ENCODE results near the gene DOCK1.

DOCK1 gene

GRCh38 chr10:127043301-127043700 lies 138.1 kb downstream of the DOCK1 start:
- DNase-seq = no peak

GRCh38 chr10:127044186-127044585 lies 139.0 kb downstream of the DOCK1 start:
- DNase-seq = no peak

DNA sequence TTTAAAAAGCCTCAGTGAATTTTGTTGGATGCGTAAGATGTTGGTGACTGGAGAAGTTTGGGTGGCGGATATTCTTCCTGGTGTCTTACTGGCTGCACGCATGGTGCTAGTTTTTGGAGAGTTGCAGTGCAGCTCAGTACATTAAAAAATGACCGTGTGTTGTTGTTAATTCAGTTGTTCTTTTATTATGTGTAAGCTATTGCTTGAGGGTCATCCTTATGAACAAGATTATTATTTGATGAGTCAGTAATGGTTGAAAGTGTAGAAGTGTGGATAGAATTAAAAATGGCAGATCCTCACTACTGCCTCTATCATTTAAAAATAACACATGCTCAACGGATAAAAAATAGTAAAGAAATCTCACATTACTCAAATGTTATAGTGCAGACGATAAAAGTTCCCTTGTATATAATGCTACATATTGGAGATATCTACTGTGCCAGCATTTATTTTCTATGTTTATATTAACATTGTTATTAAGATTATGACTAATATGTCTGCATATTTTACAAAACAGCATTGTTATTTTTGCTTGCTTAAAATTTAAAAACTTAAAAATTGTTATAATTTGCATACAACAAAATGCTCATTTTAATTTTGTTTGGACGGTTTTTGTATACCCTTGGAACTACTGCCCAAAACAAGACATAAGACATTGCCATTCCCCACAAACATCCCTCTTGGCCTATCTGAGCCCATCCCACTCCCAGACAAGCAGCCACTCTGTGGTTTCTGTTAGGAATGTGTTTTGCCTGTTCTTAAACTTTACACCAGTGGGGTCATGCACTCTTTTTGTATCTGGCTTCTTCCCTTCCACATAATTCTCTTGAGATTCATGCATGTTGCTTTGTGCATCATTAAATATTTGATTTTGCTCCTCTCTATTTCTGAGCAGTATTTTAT lies 142.0 kb downstream of the DOCK1 start:
- DNase-seq = no peak

DNA sequence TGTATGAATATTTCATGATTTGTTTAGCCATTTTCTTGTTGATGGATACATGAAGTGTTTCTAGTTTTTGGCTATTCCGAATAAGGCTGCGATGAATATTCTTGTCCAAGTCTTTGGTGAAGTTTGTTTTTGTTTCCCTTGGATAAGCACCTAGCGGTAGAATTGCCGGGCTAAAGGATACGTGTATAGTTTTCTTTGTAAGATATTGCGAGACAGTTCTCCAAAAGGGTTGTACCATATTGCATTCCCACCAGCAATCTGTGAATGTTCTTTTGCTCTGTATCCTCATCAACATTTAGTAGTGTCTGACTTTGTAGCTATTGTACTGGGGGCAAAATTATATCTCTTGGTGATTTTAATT lies 142.6 kb downstream of the DOCK1 start:
- no peak for DNase-seq

- no peak for DNase-seq
These were observed 143.4 kb downstream of the DOCK1 start for GRCh38 chr10:127048630-127049029.

GRCh38 chr10:127052001-127052400 lies 146.8 kb downstream of the DOCK1 start:
- no peak for DNase-seq

DNA sequence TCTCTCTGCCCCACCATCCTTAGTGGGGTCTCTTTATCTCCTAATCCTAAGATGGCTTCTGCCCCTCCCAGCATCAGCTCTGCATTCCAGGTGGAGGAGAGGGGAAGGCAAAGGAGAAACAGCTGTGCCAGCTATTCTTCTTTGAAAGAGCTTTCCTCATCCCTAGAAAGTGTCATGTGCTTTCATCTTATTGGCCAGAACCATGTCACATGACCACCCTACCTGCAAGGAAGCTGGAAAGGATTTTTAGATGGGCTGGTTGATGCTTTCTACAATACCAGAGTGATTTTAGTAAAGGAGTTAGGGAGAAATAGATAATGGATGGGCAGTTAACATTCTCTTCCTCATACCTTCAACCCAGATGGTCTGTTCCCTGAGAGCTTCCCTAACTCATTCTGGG lies 150.0 kb downstream of the DOCK1 start:
- no peak for DNase-seq

DNA sequence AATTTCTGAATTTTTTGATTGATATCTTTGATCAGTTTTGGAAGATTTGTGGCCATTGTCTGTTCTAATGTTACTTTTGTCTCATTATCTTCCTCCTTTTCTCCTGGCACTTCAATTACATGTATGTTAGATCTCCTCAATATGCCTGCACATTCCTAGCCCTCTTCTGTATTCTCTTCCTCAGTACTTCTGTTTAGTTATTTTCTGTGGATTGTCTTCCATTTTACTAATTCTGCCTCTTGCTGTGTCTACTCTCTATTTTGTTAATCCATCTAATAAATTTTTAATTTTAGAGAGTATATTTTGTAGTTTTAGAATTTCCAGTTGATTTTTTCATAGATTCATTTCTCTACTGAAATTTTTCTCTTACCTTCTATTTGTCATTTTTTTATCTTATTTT lies 154.1 kb downstream of the DOCK1 start:
- no peak for DNase-seq

DNA sequence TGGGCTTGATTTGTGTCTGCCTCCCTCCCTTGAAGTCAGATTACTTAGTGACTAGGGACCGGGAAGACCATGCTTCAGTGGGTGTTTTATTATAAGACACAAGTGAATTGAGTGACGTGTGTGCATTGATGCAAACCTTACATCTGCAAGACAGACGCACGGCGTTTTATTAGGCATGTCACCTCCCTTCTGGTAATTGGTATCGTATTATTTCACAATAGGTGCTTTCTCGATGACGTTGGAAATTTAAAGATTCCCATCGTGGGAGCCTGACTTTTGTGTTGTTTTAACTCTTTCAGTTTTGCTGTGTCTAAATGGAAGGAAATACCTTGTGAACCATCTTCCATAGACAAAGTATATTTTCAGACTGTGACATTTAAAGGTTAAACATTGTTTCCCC lies 158.5 kb downstream of the DOCK1 start:
- no peak for DNase-seq

- DNase-seq = no peak
These were observed 159.2 kb downstream of the DOCK1 start for GRCh38 chr10:127064474-127064873.

- DNase-seq = no peak
These were observed 162.4 kb downstream of the DOCK1 start for GRCh38 chr10:127067542-127068194.

- DNase-seq = no peak
These were observed 163.3 kb downstream of the DOCK1 start for GRCh38 chr10:127068485-127068884.

DNA sequence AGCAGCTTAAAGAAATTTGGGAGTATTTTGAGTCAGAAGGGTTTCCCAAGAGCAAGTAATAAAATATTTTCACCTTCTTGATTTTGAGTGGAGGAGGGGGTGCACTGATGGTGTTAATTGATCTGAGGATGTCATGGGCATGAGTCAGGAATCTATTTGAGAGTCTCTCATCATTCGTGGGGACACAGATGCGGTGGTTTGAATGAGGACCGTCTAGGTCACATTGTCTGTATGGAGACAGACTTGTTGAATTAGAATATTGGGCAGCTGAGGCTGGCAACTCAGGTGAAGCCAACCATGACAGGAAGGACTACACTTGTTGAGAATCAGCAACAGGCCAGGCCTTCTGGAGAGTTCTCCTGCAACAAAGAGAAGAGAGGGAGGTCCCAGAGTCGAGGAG lies 164.2 kb downstream of the DOCK1 start:
- DNase-seq = no peak

GRCh38 chr10:127071126-127071525 lies 165.9 kb downstream of the DOCK1 start:
- no peak for DNase-seq

DNA sequence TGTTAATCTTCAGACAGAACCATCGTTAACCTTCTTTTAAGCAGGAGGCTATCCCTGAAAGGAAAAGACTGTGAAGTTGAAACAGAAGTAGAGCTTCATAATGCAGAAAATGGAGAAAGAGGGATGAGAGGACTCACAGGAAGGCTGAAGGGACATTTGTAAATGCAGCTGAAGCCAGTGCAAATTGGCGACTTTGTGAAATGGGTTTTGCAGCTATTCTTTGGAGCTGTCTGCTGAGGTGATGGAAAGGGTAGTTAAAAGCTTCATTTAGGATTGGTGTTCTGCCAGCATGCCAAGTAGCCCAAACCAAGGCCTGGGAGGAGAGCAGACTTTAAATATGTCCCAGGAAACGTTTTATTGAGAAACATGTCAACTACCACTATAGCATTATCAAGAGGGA lies 168.4 kb downstream of the DOCK1 start:
- DNase-seq = no peak

DNA sequence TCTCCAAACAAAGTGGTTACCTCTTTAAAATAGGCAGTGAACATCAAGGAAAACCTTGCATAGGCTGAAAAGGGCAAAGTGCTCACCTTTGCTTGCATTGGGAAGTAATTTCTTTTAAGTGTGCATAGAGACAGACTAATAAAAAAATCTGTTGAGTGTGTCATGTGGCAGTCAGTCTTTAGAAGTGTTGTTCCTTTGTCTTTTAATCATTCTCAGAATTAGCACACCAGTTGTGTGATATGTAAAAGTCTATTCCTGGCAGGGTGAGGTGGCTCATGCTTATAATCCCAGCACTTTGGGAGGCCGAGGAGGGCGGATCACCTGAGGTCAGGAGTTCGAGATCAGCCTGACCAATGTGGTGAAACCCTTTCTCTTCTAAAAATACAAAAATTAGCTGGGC lies 174.2 kb downstream of the DOCK1 start:
- DNase-seq = no peak

GRCh38 chr10:127080317-127080716 lies 175.1 kb downstream of the DOCK1 start:
- DNase-seq = no peak

DNA sequence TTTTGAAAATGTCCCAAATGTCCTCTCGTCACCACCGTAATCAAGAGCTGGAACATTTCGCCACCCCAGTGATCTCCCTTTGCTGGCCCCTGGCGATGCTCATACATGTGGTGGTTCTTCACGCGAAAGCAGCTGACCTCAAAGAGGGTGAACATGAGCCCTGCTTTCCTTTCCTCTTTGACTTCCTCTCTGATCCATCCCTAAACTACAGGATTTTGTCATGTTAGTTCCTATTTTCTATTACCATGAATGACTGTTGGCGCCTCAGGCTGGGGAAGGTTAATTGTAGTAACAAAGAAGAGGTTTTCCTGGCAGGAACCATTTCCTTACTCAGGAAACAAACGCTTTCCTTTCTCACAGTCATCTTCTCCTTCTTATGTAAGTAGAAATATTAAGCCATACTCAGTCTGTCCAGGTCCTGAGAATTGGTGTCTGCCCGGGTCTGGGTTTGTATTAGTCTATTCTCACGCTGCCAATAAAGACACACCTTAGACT lies 176.7 kb downstream of the DOCK1 start:
- DNase-seq = no peak

- no peak for DNase-seq
These were observed 177.4 kb downstream of the DOCK1 start for GRCh38 chr10:127082651-127083050.

DNA sequence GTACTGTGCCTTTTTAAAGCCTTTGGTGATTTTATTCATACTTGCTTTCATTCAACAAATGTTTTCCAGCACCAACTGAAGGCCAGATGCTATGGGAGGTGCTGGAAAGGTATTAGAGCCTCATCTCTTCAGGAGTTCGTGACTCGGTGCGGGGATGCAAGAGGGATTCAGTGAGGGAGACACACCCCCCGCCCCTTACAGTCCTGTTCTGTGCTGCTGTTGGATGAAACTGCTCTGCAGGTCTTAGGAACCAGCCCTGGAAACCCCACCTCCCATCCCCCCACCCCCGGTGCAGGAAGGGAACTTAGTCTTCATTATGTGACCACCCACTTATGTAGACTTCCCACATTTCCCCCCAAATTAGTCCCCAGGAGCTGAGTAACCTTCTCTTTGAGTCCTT lies 180.7 kb downstream of the DOCK1 start:
- no peak for DNase-seq

GRCh38 chr10:127088908-127089307 lies 183.7 kb downstream of the DOCK1 start:
- DNase-seq = no peak

- DNase-seq = no peak
These were observed 184.2 kb downstream of the DOCK1 start for GRCh38 chr10:127089446-127089845.

DNA sequence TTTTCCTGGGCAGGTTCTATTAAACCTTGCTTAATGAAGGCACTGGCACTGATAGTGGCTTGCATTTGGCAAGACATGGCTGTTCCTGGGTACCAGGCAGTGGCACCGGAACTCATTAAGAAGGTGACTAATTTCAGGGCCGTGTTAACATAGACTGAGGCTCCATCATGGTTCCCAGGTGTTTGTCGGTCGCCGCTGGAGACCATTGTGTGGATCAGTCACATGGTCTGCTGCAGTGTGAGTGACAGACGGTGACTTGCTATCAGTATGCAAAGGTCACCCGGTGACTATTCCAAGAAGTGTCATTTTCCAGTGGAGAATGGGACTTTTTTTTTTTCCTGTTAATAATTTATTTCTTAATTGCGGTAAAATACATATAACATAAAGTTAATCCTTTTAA lies 184.9 kb downstream of the DOCK1 start:
- DNase-seq = no peak

DNA sequence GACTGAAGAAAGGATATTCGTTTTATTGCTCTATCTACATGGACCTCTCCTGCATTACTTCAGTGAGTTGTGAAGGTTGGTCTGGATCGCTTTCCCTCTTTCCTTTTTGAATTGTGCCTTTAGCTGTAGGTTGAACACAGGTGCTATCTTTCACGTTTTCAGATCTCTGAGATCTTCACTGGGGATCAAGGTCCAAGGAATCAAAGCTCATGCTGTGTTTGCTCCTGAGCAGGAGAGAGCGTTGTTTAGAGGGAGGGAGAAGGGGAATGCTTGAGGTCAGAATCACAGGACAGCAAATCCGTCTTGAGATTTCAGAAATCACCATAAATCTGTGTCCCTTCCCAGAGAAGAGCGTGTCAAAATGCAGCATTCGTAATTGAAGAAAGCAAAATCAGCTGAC lies 186.1 kb downstream of the DOCK1 start:
- DNase-seq = no peak
